NCI-H2196 treated with DMSO at 0.1 percent for 48 hours (cell line): ENCODE results near the gene VGF.
A peak's percentile ranks its signal among the peaks of the same experiment; 100 is the strongest.

Experiments used
- DNase-seq: peaks from one replicate; lab custom pipeline; 2025; ENCODE audit not compliant: unreplicated experiment; lab: John Stamatoyannopoulos, UW

VGF gene

GRCh38 chr7:101186194-101186593, 20.8 kb upstream of the VGF start:
- DNase-seq = no peak

DNA sequence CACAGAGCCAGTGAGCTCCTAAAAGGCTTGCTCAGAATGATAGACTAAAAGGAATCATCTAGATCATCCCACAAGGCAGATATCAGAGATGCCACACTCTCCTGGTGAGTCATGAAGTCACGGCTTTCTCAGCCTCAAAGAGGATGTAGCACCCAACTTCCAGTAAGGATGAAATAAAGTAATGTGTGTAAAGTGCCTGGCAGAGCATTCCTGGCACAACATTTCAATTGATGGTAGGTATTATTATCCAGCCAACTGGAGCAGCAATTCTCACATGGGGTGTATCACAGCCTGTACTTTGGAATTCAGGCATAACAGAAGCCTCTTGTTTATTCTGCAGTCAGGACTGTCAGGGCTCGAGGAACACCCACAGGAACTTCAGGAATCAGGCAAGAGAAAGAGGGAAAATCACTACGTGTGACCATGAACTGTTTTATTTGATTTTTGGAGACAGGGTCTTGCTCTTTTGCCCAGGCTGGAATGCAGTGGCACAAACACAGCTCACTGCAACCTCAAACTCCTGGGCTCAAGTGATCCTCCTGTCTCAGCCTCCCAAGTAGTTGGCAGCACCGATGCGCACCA, 20.0 kb upstream of the VGF start:
- no peak for DNase-seq

GRCh38 chr7:101180130-101180755, 14.9 kb upstream of the VGF start, which contains the start of gene NAT16:
NAT16 (minus strand) TSS chr7:101180293; CDS start chr7:101174807, 5,486 bp downstream.
- no peak for DNase-seq

- DNase-seq = no peak
These were observed 14.3 kb upstream of the VGF start for GRCh38 chr7:101179713-101180112.

DNA sequence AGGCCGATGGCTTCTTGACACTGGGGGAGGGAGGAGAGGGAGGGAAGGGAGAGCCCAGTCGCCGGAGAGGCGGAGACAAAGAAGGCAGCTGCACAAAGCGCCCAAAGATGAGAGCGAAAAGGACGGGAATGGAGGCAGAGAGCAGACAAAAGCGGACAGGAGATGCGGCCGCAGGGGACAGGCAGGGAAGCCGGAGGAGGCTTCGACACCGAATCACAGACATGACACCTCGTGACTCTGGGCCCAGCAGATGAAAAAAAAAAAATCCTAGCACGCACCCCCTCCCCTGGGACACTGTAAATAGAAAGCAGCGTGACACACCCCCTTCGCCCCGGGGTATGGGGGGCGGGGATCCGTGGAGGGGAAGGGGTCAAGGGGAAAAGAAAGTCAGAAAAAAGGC, 13.7 kb upstream of the VGF start:
- peak; percentile 36 for DNase-seq

- no peak for DNase-seq
These were observed 12.3 kb upstream of the VGF start for GRCh38 chr7:101177644-101178043.

- DNase-seq = no peak
These were observed 10.3 kb upstream of the VGF start for GRCh38 chr7:101175664-101176063.

DNA sequence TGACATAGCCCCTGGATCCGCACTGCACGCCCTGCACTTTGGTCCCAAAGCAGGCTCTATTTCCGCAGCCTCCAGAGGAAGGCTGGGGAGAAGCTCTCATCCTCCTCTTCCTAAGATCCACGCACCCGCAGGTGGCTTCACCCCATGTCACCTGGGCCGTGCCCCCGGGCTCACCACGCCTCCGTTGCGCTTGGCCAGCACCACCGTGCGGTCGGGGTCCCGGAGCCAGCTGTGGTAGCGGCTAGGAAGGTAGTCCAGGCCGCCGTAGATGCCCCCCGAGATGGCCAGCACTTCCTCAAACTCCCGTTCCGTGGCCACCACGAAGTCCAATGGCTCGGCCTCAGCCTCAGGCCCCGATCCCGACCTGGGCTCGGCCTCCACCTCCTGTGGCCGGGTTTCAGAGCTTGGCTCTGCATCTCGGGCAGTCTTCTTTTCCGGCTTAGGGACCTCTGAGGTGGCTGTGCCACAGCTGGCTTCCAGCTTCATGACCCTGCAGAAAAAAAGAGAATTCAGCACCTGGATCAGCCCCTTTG, 9.0 kb upstream of the VGF start:
- DNase-seq = no peak

GRCh38 chr7:101173752-101174244, 8.4 kb upstream of the VGF start:
- peak; percentile 60 for DNase-seq

GRCh38 chr7:101172854-101173751, 7.7 kb upstream of the VGF start:
- DNase-seq = peak; percentile 58

- peak; percentile 72 for DNase-seq
These were observed 6.9 kb upstream of the VGF start for GRCh38 chr7:101172005-101172853.

DNA sequence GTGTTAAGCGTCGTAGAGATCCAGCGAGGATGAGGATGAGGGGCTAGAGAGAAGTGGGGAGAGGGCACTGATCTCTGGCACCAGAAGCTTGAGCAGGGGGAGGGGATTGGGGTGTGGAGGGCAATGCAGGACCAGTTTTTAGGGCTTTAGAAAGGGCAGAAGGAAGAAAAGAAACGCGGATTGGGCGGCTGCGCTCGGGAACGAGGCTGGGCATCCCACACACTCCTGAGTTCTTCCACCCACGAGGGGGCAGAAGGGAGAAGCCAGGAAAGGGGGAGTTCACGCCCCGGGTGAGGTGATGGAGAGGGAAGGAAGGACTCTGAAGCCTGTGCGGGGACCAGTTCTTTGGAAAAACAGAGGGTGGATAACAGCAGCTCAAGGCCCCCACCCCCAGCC, 6.1 kb upstream of the VGF start:
- DNase-seq = no peak

GRCh38 chr7:101170617-101171441, 5.5 kb upstream of the VGF start:
- no peak for DNase-seq

DNA sequence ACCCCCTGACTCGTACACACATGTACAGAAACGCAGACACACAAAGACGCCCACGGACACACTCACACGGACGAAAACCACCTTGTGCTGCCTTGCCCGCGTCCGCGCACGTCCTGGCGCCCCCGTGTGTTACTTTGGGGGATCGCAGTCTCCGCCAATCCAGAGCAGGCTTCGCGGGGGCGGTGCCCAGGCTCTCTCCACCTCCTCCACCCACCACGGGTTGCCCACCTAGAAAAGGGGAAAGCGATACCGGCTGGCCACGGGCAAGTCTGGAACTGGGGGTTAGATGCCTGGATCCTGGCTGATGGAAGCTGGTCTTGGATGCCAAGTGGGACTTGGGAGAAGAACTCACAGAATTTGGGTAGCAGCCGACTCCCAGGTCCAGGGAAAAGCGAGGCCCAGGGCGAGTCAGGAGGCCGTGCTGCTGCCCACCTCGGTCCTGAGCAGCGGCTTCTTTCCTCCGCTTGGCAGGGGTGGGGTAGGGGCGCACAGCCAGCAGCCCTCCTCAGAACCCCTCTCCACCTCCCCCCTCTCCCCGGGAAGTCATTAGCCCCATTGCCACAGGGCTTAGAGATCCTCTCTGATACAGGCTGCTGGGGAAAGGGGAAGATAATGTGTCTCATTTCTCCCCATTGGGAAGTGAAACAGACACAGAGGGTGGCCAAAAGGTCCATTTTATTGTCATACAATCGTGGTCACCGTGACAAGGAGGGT, 4.6 kb upstream of the VGF start:
- no peak for DNase-seq

- no peak for DNase-seq
These were observed 3.9 kb upstream of the VGF start for GRCh38 chr7:101169110-101169837.

GRCh38 chr7:101168412-101169049, 3.2 kb upstream of the VGF start:
- no peak for DNase-seq

GRCh38 chr7:101167645-101168411, 2.5 kb upstream of the VGF start:
- no peak for DNase-seq
